ENCODE data around the gene DUX4.
"Not testable (repeated sequence)": the region's sequence is repeated elsewhere in the genome, so short reads cannot be mapped to it uniquely, and the experiment has no call there.

DNA sequence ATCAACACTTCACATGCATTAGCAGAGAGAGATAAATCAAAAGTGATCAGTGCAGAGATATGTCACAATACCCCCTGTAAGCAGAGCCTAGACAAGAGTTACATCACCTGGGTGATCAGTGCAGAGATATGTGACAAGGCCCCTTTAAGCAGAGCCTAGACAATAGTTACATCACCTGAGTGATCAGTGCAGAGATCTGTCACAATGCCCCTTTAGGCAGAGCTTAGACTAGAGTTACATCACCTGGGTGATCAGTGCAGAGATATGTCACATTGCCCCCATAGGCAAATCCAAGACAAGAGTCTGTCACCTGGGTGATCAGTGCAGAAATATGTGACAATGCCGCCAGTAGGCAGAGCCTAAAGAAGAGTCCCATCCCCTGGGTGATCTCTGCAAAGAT, 7.4 kb downstream of the DUX4 start:
- not testable (repeated sequence) for TF ChIP-seq CTCF (IDR thresholded peaks at IDR 0.05; ENCODE audit: low read depth, low read length, poor library complexity, severe bottlenecking); EZH2phosphoT487 (IDR thresholded peaks at IDR 0.05; ENCODE audit: borderline replicate concordance, low read length)

Measured in DOHH2 (cell line).